Bronchial epithelial cell (primary cell): ENCODE results near the gene GALR2. TPM values are rescaled to one million over a fixed set of nuclear protein-coding genes. Genes with fewer than 3 reads are reported as not detected.

Source experiments
- DNase-seq: peaks from one replicate; pipeline ENCODE4 v3.0.0-alpha.2; 2010; ENCODE audit warnings: low read depth
- FAIRE-seq: peaks from 2 replicates; lab custom pipeline; 2011; peaks lifted over from hg19 to GRCh38; lab: Jason Lieb, UNC
- H3K27me3 ChIP-seq: 2 replicates; pipeline ENCODE4 v1.5.1; 2011; ENCODE audit warnings: low read length; ENCODE audit not compliant: control insufficient read depth, insufficient read depth
- H3K36me3 ChIP-seq: 2 replicates; pipeline ENCODE4 v1.5.1; 2011; ENCODE audit warnings: low read length; ENCODE audit not compliant: control insufficient read depth, insufficient read depth
- H3K4me3 ChIP-seq: 2 replicates; pipeline ENCODE4 v1.5.1; 2011; ENCODE audit warnings: mild to moderate bottlenecking, low read depth, low read length, control low read depth
- CTCF ChIP-seq: IDR thresholded peaks from 2 replicates; pipeline ENCODE4 v1.5.1; 2011; ENCODE audit warnings: mild to moderate bottlenecking, moderate library complexity, low read length, control low read depth, inconsistent platforms; ENCODE audit not compliant: insufficient read depth, severe bottlenecking
- total RNA-seq: library from RNA; depleted of rRNA; stranded (reverse); fragments of >200 nt; gene quantifications from 2 replicates; pipeline ENCODE4 v1.2.1, GENCODE V29; 2014

Gene GALR2
- total RNA-seq, 1 donor from 2014 or later = not detected

GRCh38 chr17:76078860-76079534 lies 4.4 kb downstream of the GALR2 start, which contains the start of gene ZACN:
ZACN (plus strand) TSS chr17:76079182; CDS start chr17:76079265, 83 bp downstream.
- DNase-seq (no peak), FAIRE-seq (no peak)
- H3K4me3 ChIP-seq = no peak within 1 kb of the TSS
- H3K36me3 ChIP-seq = peaks cover 4% of the 10 kb centered on the region
- peaks cover 51% of the 10 kb centered on the region for H3K27me3 ChIP-seq
- TF ChIP-seq CTCF = no peak

GRCh38 chr17:76079535-76079955 lies 5.0 kb downstream of the GALR2 start:
- Histone ChIP-seq H3K27me3 (peaks cover 48% of the 10 kb centered on the region), H3K36me3 (peaks cover 8% of the 10 kb centered on the region), H3K4me3 (no peak overlapping the region)
- FAIRE-seq = no peak
- DNase-seq = no peak
- TF ChIP-seq CTCF = no peak

GRCh38 chr17:76079956-76080767 lies 5.6 kb downstream of the GALR2 start:
- Histone ChIP-seq H3K27me3 (peaks cover 44% of the 10 kb centered on the region), H3K4me3 (no peak overlapping the region), H3K36me3 (peaks cover 8% of the 10 kb centered on the region)
- FAIRE-seq (no peak), DNase-seq (no peak)
- TF ChIP-seq CTCF = no peak

- no peak for TF ChIP-seq CTCF
- H3K27me3 ChIP-seq = peaks cover 37% of the 10 kb centered on the region
- no peak overlapping the region for H3K4me3 ChIP-seq
- FAIRE-seq = no peak
- DNase-seq = no peak
- H3K36me3 ChIP-seq = peaks cover 9% of the 10 kb centered on the region
Measured at GRCh38 chr17:76080768-76081287, 6.2 kb downstream of the GALR2 start.

GRCh38 chr17:76081295-76082210 lies 7.0 kb downstream of the GALR2 start:
- peaks cover 12% of the 10 kb centered on the region for H3K36me3 ChIP-seq
- FAIRE-seq (no peak), DNase-seq (no peak)
- no peak overlapping the region for H3K4me3 ChIP-seq
- H3K27me3 ChIP-seq = peaks cover 30% of the 10 kb centered on the region
- TF ChIP-seq CTCF = no peak
